Muscle of arm (tissue), 14 donors: ENCODE data around the gene SDHA. TPM values are rescaled to one million over a fixed set of nuclear protein-coding genes. Genes with fewer than 3 reads are reported as not detected.

Experiments used
- DNase-seq: peaks from one replicate; pipeline ENCODE4 v3.0.0-alpha.2; 2013
- long read RNA-seq, 11 donors: transcript quantifications; one replicate each; lab custom pipeline, GENCODE V29; 2026
- polyA plus RNA-seq, 12 donors: library from polyadenylated mRNA; unstranded; fragments of 120-200 nt; gene quantifications; one replicate each; pipeline ENCODE4 v1.2.1, GENCODE V29; 2013; ENCODE audit not compliant: insufficient read length in 12 of 12

Gene SDHA
- 100 to 1,000 TPM in 4 of 12 donors, 10 to 100 TPM in 7, not detected in 1; 76.2 to 112 (median 92.8) TPM for polyA plus RNA-seq
- long read RNA-seq, donor 1, transcript SDHA-201 (15 exons, 2,390 nt), result major isoform, 21 of 73 reads
- long read RNA-seq, donor 1, transcript SDHA-214 (6 exons, 3,001 nt), result minor isoform, 6 of 73 reads
- long read RNA-seq, donor 1, partial matches to known transcripts, result 40 of 73 reads
- long read RNA-seq, donor 1, other reads (novel, unspliced or antisense), result 0 of 73 reads
- long read RNA-seq, donor 2, transcript SDHA-201 (15 exons, 2,390 nt), result major isoform, 27 of 42 reads
- long read RNA-seq, donor 2, partial matches to known transcripts, result 12 of 42 reads
- long read RNA-seq, donor 2, other reads (novel, unspliced or antisense), result 0 of 42 reads
- long read RNA-seq, donor 3, transcript SDHA-201 (15 exons, 2,390 nt), result major isoform, 15 of 27 reads
- long read RNA-seq, donor 3, partial matches to known transcripts, result 9 of 27 reads
- long read RNA-seq, donor 3, other reads (novel, unspliced or antisense), result 0 of 27 reads
- long read RNA-seq, donor 4, transcript SDHA-201 (15 exons, 2,390 nt), result major isoform, 9 of 37 reads
- long read RNA-seq, donor 4, partial matches to known transcripts, result 22 of 37 reads
- long read RNA-seq, donor 4, other reads (novel, unspliced or antisense), result 0 of 37 reads
- long read RNA-seq, donor 5, transcript SDHA-201 (15 exons, 2,390 nt), result major isoform, 31 of 70 reads
- long read RNA-seq, donor 5, partial matches to known transcripts, result 28 of 70 reads
- long read RNA-seq, donor 5, other reads (novel, unspliced or antisense), result 5 of 70 reads
- long read RNA-seq, donor 6, transcript SDHA-201 (15 exons, 2,390 nt), result major isoform, 17 of 42 reads
- long read RNA-seq, donor 6, partial matches to known transcripts, result 22 of 42 reads
- long read RNA-seq, donor 6, other reads (novel, unspliced or antisense), result 0 of 42 reads
- long read RNA-seq, donor 7, transcript SDHA-201 (15 exons, 2,390 nt), result major isoform, 10 of 21 reads
- long read RNA-seq, donor 7, partial matches to known transcripts, result 9 of 21 reads
- long read RNA-seq, donor 7, other reads (novel, unspliced or antisense), result 0 of 21 reads
- long read RNA-seq, donor 8, transcript SDHA-201 (15 exons, 2,390 nt), result major isoform, 24 of 56 reads
- long read RNA-seq, donor 8, partial matches to known transcripts, result 27 of 56 reads
- long read RNA-seq, donor 8, other reads (novel, unspliced or antisense), result 0 of 56 reads
- long read RNA-seq, donor 9, transcript SDHA-201 (15 exons, 2,390 nt), result major isoform, 10 of 27 reads
- long read RNA-seq, donor 9, partial matches to known transcripts, result 13 of 27 reads
- long read RNA-seq, donor 9, other reads (novel, unspliced or antisense), result 0 of 27 reads
- long read RNA-seq, donor 10, transcript SDHA-201 (15 exons, 2,390 nt), result major isoform, 31 of 82 reads
- long read RNA-seq, donor 10, partial matches to known transcripts, result 47 of 82 reads
- long read RNA-seq, donor 10, other reads (novel, unspliced or antisense), result 0 of 82 reads
- long read RNA-seq, donor 11, transcript SDHA-201 (15 exons, 2,390 nt), result major isoform, 15 of 40 reads
- long read RNA-seq, donor 11, partial matches to known transcripts, result 21 of 40 reads
- long read RNA-seq, donor 11, other reads (novel, unspliced or antisense), result 0 of 40 reads

GRCh38 chr5:217494-218456, at the start of gene SDHA, which contains the start of gene CCDC127:
Gene SDHA, plus strand, starts transcription at chr5:218320. Its CDS starts 36 bp downstream, at chr5:218356.
Gene CCDC127, minus strand, starts transcription at chr5:218153. Its CDS starts 1,304 bp downstream, at chr5:216849.
- DNase-seq, result peak; percentile 98

GRCh38 chr5:169071-169727, 48.9 kb upstream of the SDHA start:
- DNase-seq, result peak; percentile 29

GRCh38 chr5:169728-170094, 48.4 kb upstream of the SDHA start:
- no peak for DNase-seq

GRCh38 chr5:170971-171800, 46.9 kb upstream of the SDHA start:
- DNase-seq, result no peak

- DNase-seq, result no peak
These were observed 46.3 kb upstream of the SDHA start for GRCh38 chr5:171801-172331.

- DNase-seq, result no peak
These were observed 45.7 kb upstream of the SDHA start for GRCh38 chr5:172421-172820.

GRCh38 chr5:172841-173251, 45.3 kb upstream of the SDHA start:
- DNase-seq, result no peak

- DNase-seq, result no peak
These were observed 44.5 kb upstream of the SDHA start for GRCh38 chr5:173392-174290.

GRCh38 chr5:174291-174600, 43.9 kb upstream of the SDHA start:
- DNase-seq, result no peak

GRCh38 chr5:174876-175465, 43.1 kb upstream of the SDHA start:
- no peak for DNase-seq

- DNase-seq, result no peak
These were observed 41.8 kb upstream of the SDHA start for GRCh38 chr5:176296-176823.

GRCh38 chr5:178110-178509, 40.0 kb upstream of the SDHA start:
- no peak for DNase-seq

- no peak for DNase-seq
These were observed 38.7 kb upstream of the SDHA start for GRCh38 chr5:179401-179800.

GRCh38 chr5:180286-180918, 37.7 kb upstream of the SDHA start:
- no peak for DNase-seq

- no peak for DNase-seq
These were observed 37.0 kb upstream of the SDHA start for GRCh38 chr5:181160-181559.

- DNase-seq, result no peak
These were observed 36.6 kb upstream of the SDHA start for GRCh38 chr5:181566-181965.
